HG03521 (cell line): ENCODE data around the gene SREBF2.

Experiments used
- ATAC-seq: cut with Tn5 transposase; IDR thresholded peaks from one replicate; pipeline ENCODE4 v1.9.1; 2021; ENCODE audit warnings: mild to moderate bottlenecking, moderate library complexity; ENCODE audit not compliant: unreplicated experiment

Gene SREBF2

DNA sequence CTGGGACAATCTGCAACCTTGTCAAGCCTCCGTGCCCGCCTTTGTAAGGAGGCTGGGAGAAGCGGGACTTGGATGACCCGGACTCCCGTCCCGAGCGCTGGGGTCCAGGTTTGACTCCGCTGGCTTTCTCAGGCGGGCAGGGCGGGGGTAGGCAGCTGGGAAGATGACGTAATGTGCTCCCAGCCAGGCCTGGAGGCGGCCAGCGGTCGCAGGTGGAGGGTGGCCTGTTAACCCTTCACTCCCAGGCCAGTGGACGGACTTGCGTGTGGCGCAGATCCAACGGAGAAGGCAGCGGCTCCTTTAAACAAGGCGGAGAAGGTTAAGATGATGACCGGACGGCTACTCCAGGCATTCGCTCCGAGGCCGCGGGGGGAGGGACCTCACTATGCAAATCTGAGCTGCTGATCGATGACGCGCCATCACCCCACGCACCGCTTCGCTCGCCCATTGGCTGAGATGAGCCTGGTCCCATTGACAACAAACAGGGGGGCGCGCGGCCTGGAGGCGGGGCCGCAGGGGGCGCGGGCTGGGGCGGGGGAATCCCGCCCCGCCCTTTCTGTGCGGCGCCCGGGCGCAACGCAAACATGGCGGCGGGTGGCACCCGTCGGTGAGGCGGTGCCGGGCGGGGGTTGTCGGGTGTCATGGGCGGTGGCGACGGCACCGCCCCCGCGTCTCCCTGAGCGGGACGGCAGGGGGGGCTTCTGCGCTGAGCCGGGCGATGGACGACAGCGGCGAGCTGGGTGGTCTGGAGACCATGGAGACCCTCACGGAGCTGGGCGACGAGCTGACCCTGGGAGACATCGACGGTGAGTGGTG, at the start of gene SREBF2:
Gene SREBF2, plus strand, starts transcription at position 553 of the 816 bp plus-strand sequence. Its CDS starts 166 bp downstream, at position 719.
- peak; percentile 81 for ATAC-seq

- no peak for ATAC-seq
Observed at GRCh38 chr22:41787331-41787730, 45.6 kb upstream of the SREBF2 start.

- no peak for ATAC-seq
Observed at GRCh38 chr22:41793871-41794270, 39.0 kb upstream of the SREBF2 start.

GRCh38 chr22:41798736-41799135, 34.2 kb upstream of the SREBF2 start:
- ATAC-seq, result no peak

DNA sequence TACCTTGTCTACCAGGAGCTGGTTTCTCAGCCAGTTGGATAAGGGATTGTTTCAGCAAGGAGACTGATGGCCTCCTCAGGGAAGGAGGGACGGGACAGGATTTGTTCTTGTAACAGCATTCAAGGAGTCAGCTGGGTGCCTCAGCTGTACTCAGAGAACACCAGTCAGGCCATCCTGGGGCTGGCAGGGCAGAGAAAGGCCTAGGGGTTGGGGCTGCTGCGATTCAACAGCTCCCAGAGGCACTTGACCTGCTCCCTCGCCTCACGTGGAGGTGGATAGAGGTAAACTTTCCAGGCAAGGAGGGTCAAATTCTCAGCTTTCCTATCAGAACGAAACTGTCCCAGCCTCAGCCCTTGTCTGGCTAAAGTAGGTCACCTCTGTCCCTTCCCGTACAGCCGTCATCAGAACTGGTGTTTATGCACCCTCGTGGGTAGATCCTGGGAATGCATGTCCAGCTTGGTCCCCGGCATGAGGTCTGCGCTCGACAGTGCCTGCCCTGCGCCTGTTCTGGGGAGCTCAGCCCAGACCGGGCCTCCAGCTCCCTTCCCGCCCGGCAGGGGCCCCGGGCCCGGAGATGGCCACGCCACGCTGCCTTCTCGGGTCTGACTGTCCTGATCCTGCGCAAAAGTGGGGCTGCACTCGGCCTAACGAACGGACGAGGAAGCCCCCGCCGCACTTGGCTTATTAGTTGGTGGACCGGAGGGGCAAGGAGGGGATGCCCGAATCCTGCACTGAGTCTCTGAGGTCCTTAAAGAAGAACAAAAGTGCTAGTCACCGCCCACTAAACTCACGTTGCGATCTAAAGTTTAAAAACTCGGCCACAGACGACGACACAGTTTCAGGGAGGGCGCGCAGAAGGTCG, 33.2 kb upstream of the SREBF2 start:
- ATAC-seq, result peak; percentile 5

GRCh38 chr22:41800348-41801146, 32.4 kb upstream of the SREBF2 start, which contains the start of gene CCDC134:
CCDC134 (plus strand) TSS chr22:41800679; CDS start chr22:41808891, 8,212 bp downstream.
- ATAC-seq, result peak; percentile 93

GRCh38 chr22:41801147-41801819, 31.6 kb upstream of the SREBF2 start:
- ATAC-seq, result no peak

DNA sequence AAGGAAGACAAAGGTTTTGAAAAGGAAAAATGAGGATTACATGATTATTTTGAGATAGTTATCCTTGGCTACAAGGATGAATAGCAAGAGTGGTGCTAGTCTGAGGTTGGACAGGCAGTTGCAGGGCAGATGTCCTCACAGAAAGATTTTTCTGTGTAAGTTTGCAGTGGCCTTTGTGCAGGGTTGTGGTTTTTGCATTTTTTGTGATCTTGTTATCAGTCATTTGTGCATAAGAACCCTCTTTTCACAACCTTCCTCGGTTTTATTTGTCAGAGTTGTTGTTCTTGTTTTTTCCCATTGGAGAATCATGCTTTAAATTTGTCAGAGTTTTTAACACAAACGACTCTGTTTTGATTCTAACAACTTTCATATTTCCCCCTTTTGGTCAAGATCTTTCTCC, 31.0 kb upstream of the SREBF2 start:
- ATAC-seq, result no peak

GRCh38 chr22:41805639-41806038, 27.3 kb upstream of the SREBF2 start:
- no peak for ATAC-seq

DNA sequence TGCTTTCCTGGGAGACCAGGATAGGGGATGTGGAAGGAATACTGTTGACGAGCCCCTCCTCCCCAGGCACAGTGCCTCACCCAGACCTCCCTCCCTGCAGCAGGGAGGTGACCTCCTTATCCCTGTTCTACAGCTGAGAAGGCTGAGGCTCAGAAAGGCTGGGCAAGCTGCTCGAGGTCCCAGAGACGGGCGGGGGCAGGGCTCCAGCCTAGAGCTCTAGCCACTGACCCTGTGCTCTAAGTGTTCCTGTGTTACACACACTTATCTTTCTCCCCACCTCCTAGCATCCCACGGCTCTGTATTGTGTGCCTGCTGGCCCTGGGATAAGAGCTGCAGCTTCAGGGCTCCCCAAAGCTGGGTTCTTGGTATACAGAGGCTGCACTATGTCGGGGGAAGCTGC, 24.5 kb upstream of the SREBF2 start:
- ATAC-seq, result no peak

GRCh38 chr22:41810022-41810421, 22.9 kb upstream of the SREBF2 start:
- ATAC-seq, result no peak

- no peak for ATAC-seq
Observed at GRCh38 chr22:41812805-41813545, 19.9 kb upstream of the SREBF2 start.

DNA sequence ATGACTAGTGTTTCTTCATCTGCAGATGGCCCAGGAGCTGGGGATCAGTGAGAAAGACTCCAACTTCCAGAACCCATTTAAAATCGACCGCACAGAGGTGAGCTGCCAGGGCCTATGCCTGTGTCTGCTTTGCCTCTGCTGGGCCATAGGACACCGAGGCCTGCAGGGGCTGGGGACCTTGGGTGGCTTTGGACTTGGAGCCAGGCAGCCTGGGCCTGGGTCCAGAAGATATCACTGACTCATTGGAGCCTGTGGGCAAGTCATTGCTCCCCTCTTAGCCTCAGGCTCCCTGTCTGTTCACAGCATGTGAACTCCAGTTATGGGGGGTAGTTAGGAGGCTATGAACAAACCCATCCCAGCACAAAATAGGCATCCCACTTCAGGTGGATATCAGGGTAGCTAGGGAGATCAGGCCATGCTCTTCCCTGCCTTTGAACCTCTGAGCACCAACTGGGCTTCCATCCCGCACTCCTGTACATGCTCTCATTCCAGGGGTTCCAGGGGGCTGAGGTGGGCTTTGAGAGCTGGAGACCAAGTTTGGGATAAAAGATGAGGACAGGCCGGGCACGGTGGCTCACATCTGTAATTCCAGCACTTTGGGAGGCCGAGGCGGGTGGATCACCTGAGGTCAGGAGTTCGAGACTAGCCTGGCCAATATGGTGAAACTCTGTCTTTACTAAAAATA, 19.0 kb upstream of the SREBF2 start:
- ATAC-seq, result no peak

DNA sequence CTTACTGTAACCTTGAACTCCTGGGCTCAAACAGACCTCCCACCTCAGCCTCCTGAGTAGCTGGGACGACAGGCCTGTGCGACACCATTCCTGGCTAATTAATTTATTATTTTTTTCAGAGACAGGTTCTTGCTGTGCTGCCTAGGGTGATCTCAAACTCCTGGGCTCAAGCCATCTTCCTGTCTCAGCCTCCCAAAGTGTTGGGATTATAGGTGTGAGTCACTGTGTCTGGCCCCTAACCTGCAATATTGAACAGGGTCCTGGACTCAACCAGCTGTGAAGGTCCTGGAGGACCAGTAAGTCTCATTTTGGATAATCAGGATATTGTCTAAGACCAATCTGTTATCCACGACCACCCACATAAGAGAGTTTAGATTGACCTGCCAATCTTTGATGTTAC, 17.2 kb upstream of the SREBF2 start:
- no peak for ATAC-seq

GRCh38 chr22:41816241-41816640, 16.7 kb upstream of the SREBF2 start:
- ATAC-seq, result no peak

- ATAC-seq, result no peak
Observed at GRCh38 chr22:41816871-41817270, 16.0 kb upstream of the SREBF2 start.

DNA sequence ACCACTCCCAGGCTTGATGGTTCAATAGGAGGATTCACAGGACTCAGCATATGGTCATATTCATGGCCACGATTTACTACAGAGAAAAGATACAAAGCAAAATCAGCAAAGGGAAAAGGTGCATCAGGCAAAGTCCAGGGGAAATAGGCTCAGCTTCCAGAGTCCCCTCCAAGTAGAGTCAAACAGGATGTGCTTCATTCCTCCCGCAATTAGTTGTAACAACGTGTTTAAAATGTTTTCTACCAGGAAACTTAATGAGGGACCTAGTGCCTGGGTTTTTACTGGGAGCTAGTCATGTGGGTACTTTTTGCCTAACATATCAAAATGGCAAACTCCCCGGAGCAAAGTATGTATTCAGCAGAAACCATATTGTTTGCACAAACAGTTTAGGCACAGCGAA, 14.9 kb upstream of the SREBF2 start:
- no peak for ATAC-seq

GRCh38 chr22:41818596-41818995, 14.3 kb upstream of the SREBF2 start:
- no peak for ATAC-seq

- no peak for ATAC-seq
Observed at GRCh38 chr22:41819257-41819656, 13.6 kb upstream of the SREBF2 start.
